Stimulated activated CD8-positive, alpha-beta memory T cell treated with anti-CD3 and anti-CD28 coated beads, Interleukin-4, amount 100 ng/mL, for 4 hours (primary cell): ENCODE measurements around the gene INTS11.

Experiments
- DNase-seq, 2 donors: peaks; one replicate each; pipeline ENCODE4 v3.0.0-alpha.2; 2020; ENCODE audit warnings: low read depth in 2 of 2, low spot score in 1 of 2

INTS11 gene

DNA sequence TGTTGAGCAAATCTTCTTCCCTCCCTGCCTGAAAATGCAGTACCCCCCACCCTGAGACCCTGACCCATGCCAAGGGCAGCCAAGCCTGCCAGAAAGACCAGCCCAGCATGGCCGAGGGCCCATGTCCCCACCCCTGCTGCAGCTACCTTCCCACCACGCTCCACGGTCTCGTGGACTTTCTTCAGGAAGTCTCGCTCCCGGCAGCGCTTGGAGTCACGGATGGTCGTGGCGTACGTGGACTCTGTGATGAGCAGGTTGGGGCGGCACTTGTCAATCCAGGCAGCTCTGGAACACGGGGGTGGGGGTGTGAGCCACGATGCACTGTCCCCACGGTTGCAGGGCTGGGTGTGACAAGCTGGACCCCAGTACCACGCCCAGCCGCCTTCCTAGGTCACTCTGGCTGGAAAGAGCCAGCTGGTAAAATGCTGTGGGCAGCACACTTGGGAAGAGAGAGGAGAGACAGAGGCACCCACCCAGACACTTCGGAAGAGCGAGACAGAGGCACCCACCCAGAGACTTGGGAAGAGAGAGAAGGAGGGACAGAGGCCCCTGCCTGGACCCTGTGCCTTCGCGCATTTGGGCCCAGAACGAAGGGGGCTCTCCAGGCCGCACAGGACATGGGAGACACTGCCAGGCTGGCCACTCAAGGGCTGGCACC is 9.7 kb downstream of the INTS11 start:
- DNase-seq: no peak

DNA sequence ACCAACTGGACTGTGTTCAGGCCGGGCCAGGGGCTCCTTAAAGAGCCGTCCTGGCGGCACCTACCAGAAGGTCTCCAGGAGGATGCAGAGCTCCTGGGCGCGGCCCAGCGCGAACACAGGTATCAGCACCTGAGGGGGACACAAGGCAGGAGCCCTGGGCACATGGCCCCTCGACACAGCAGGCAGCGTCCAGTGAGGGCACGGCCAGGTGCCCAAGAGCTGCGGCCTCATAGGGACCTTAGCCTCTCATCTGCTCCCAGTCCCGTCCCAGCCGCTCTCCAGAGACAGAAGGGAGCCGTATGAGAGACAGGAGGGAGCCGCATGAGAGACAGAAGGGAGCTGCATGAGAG is 10.2 kb downstream of the INTS11 start:
- DNase-seq: no peak

DNA sequence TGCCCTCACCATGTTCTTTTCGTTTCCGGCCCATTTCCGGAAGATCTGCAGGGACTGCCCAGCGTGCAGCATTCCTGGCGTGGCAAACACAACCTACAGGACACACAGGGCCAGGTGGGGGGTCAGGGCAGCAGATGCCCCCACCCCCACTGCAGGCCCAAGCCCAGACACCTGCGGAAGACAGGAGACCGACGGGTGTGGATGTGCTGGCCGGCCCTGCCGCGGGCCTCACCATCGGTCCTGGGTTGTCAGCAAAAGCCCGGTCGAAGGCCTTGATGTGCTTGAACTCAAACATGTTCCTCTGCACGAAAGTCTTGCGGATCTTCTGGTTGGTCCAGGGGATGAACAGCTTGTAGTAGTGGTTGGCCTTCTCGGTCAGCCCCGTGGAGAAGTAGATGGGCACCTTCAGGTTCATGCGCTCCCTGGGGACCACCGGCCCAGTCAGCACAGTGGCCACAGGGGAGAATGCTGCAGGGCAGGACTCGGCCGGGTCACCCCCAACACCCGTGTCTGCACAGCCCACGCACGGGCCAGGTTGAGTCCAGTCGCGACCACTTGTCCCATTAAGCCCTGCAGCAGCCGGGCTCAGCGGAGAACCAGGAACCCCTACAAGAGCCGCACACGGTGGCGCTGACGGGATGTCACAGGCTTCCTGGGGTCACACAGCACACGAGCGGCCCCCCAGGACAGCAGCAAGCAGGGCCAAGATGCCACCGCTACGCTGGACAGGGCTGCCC is 10.8 kb downstream of the INTS11 start:
- no peak for DNase-seq

DNA sequence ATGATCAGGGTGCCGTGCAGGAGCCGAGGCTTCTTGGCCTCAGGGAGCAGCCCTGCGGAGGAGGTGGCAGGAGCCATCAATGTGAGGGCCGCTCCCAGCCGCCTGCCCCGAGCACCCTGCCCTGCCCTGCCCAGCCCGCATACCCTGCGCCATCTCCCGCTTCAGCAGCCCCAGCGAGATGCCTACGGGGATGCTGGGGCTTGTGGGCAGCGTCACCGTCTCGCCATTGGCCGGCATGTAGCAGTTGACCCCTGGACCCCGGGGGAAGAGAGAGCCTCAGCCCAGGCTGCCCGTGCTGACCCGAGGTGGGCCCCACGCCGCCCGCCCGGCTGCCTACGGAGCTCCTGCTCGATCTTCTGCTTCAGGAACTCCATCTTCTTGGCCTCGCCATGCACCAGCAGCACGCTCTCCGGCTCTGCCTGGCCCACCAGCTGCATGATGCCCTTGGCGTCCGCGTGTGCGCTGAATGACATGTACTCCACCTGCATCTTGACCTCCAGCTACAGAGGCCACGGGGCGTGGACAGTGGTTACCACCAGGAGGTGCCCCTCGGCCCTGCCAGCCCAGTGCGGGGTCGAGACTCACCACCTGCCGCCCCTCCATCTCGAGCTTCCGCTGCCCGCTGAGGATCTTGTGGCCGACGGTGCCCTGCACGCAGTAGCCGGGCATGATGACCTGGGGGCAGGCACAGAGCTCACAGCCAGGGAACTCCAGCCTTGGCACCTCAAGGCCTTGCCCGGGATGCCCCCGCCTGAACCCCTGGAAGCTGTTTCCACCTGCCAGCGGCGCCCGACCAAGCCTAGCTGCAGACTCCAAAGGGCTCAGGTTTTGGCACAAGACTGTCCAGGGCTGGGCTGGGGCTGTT is 11.8 kb downstream of the INTS11 start:
- DNase-seq: no peak

DNA sequence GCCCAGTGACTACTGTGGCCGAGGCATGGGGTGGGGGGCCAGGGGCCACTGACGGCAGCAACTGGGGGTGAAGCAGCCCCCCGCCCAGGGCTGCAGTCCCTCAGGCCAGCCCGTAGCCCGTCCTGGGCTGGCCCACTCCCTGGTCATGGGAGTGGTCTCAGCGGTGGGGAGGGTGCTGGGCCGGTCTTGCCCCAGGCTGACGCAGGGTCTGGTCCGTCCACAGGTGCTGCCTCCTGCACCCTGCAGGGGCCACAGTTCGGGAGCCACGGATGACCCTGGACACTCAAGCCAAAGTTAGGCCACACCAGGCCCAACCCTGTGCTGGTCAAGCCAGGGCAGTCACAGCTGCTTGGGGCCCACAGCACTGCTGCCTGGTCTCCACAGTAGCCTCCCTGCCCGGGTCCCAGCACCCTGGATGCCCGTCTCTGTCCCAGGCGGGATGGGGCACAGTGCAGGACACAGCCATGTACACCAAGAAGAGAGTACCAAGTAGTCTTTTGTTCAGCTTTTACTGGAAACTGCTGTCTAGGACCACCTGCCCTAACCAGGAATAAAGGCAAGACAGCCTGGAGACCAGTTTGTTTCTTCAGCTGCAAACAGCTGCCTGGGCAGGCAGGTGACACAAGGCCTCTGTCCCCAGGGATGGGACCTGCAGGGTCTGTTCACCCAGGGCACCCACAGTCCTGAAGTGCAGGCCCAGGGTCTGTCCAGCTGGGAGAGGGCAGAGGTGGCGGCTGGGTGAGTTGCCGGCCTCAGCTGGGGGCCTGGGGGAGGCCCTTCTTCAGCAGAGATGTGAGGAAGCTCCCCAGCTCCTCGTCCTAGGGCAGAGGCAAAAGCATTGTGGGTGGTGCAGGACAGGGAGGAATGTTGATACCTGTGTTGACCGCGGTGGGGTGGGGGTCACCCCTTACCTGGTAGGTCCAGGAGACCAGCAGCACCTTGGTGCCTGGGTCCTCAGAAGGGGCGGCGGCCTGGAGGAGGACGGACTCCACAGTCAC is 13.1 kb downstream of the INTS11 start:
- no peak for DNase-seq

DNA sequence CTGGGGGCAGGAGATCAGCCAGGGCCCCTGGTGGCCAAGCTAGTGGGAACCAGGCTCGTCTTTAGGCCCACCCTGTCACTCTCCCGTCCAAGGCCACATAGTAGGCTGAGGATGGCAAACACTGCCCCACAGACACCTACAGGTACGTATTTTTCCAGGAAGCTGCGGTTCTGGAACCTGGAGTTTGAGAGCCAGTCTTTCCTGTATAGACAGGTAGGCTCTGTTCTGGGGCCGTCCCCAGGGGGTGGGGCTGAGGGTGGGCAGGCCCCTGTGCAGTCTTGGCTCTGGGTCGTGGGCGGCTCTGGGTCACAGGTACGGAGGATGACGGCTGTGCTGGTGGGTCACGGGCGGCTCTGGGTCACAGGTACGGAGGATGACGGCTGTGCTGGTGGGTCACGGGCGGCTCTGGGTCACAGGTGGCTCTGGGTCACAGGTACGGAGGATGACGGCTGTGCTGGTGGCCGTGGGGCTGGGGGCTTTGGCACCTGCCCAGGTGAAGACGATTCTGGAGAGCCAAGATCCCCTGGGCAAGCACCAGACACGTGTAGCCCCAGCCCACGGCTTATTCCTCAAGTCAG is 13.9 kb downstream of the INTS11 start:
- no peak for DNase-seq

DNA sequence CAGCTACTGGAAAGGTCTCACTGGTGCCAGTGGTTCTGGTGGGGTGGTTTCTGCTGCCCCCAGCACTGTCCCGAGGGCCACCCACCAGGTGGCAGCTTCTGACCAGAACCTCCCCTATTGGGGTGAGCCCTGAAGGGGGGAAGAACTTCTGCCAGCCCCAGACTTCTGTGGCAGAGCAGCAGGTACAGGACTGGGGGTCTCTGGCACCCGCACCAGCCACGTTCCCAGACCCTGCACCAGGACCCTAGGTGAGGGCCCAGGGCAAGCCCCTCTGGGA is 14.4 kb downstream of the INTS11 start:
- DNase-seq: no peak

DNA sequence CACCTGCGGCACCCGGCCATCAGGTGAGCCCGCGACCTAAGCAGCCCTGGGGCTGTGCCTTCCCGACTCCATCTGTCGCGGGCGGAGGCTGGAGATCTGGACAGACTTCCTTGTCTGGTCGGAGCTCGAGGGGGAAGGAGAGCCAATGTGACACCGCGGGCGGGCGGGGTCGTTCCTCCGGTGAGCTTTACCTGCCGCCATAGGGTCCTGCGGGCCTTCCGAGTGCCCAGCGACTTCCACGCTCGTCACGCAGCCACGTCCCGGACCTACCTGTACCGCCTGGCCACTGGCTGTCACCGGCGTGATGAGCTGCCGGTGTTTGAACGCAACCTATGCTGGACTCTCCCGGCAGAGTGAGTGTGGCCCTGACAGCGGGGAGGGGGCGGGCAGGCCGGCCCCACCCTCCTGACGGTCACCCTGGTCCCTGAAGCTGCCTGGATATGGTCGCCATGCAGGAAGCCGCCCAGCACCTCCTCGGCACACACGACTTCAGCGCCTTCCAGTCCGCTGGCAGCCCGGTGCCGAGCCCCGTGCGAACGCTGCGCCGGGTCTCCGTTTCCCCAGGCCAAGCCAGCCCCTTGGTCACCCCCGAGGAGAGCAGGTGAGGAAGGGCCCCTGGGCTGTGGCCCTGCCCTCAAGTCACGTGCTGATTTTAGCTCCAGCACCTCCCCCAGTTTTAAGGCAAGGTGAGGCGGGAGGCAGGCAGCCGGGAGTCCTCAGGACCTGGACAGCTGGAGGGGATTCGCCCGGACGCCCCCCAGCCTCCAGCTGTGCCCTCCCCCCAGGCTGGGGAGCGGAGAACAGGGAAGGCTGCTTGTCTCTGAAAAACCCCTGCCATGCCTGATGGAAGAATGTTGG is 15.0 kb downstream of the INTS11 start:
- DNase-seq: no peak

DNA sequence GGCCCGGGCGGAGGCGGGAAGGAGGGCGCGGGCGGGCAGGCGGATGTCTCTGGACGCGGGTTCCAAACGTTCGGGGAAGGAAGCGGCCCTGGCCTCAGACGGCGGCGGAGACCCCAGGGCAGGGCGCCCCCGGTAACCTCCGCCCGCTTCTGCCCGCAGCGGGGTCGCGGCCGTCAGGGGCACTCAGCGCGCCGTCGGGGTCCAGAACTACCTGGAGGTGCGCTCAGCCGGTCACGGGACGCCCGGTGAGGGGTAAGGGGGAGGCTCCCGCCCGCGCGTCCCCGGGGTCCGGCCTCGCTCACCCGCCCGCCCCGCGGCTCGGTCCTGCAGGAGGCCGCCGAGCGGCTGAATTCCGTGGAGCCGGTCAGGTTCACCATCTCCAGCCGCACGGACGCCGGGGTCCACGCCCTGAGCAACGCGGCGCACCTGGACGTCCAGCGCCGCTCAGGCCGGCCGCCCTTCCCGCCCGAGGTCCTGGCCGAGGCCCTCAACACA is 15.7 kb downstream of the INTS11 start:
- no peak for DNase-seq

DNA sequence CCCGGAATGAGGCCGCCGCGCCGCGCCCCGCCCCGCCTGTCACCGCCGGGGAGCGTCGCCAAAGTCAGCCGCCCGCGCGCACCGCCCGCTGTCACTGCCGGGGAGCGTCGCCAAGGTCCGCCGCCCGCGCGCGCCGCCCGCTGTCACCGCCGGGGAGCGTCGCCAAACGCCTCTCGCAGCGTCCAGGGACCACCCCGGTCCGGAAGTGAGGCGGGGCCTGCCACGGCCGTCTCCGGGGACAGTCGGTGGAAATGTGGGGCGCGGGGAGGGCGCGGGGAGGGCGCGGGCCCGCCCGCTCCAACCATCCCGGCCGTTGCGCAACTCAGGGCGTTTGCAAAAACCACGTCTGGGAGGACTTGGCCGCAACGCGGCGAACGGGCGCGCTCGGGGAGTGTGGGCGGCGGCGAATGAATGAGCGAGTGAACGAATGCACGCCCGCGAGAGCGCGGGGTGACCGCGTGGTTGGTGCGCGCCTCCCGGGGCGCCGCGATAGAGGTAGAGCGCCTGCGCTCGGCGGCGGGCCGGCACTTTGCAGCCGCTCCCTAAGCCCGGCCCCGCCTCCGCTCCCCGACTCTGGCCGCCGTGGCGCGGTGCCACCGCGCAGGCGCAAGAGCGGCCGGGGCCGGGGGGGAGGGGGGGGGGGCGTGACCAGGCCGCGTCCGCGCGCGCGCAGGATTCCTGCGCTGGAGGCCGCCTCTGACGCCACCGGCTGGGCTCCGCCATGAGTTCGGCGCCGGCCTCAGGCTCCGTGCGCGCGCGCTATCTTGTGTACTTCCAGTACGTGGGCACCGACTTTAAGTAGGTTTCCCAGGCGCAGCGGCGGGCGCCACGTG is 16.3 kb downstream of the INTS11 start, which contains the start of the genes ACAP3 and PUSL1:
Gene ACAP3, minus strand, starts transcription at position 8 of the 833 bp plus-strand sequence. CDS start 115 bp downstream, outside the sequence.
Gene PUSL1, plus strand, starts transcription at position 675 of the 833 bp plus-strand sequence. Its CDS starts 47 bp downstream, at position 722.
- DNase-seq: peak; percentile 53 to 73

DNA sequence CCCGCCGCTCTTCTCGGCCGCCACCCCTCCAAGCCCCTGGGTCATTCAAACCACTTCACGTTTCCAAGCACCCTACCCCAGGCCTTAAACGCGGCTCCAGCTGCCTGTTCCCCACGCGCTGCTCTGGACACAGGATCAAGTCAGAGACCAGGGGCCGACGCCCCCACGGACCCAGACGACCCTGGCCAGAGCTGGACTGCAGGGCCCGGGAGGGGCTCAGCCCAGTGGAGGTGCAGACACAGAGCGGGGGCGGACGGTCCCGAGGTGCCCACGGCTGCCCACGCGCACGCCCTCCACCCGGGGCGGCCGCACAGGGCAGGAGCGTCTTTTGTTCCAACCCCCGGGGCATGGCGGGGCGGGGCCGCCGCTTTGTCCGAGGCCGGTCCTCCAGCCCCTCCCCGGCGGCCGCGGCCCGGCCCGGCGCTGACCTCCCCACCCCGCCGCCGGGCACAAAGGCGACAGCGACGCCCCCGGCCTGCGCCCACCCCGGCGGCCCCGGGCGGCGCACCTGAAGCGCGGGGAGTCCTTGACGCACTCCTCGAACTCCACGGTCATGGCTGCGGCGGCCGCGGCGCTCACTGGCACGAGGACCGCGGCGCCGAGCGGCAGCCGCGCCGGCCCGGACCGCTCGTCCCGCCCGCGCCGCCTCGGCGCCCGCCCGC is 17.1 kb downstream of the INTS11 start:
- no peak for DNase-seq

DNA sequence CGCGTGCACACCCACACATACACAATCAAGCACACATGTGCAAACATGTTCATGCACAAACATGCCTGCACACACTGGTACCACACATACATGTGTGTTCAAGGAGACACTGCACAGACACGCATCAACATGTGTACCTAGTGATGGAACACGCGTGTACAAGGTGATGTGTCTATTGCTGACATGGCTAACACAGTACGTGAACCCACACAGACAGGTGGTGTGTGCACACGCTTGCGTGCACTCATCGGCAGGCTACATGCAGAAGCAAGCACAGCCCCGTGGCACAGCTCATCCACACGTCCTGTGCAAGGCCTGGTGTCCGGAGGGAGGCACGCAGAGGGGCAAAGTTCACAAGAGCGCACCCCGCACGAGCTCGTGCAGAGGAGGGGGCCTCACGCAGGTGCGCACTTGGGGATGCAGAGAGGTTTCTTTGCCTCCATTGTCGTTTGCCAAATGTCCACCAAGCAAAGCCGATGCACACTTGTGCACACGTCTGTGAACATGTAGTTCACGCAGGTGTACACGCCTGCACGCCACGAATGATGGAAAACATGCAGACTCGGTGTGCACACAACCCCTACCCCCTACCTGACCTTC is 17.7 kb downstream of the INTS11 start:
- no peak for DNase-seq

DNA sequence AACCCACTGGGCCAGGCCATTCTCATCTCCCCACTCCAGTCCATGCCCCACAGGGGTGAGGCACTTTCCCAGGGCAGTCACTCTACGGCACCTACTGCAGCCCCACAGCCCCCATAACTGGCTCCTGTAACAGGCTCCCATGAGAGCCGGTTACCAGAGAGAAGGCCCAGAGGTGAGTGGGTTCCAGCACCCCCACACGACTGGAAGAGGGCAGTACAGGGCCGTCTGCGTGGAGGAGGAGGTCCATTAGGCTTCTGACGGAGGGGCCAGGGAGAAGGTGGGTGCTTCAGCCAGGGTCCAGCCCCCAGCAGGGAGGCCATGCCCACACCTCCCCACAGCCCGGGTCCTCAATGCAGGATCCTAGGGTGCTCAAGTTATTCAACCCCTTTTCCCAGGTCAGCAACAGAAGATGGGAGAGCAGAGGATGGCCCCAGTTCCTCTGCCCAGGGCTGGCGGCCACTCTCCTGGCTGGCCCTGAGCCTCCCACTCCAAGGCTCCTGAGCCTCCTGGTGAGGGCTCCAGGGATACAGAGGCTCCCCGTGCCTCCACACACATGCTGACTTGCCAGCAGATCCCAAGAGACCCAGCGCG is 18.3 kb downstream of the INTS11 start:
- no peak for DNase-seq

DNA sequence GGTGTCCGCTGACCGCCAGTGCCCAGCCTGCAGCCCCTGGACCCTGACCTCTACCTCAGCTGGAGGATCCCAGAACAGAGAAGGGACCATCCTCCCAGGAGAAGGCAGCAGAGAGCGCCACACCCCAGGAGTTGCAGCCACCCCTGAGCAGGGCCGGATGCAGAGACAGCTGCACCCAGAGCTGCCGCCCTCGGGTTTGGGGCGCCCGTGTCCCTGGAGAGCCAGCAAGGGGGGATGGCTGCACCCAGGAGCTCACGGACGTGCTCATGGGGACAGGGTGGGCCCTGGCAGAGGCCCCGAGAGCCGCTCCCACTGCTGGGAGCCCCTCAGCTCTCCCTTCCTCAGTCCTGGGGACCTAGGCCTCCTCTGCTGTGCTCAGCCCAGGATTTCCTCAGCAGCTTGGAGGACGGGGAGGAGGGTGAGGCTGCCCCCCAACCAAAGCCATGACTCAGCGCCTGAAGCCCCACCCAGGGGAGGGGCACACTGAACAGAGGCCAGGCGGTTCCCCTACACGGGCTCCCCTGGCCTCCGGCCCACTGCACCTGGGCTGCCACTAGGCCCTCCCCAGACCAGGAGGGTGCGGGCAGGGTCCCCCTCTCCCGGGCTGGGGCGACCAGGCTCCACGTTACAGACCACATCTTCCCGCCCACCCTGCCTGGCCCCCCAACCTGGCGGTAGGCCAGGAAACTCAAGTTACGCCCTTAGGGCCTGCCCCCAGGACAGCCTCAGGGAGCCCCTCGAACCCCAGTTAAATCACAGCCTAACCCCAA is 19.0 kb downstream of the INTS11 start:
- DNase-seq: peak; percentile 51 to 67

DNA sequence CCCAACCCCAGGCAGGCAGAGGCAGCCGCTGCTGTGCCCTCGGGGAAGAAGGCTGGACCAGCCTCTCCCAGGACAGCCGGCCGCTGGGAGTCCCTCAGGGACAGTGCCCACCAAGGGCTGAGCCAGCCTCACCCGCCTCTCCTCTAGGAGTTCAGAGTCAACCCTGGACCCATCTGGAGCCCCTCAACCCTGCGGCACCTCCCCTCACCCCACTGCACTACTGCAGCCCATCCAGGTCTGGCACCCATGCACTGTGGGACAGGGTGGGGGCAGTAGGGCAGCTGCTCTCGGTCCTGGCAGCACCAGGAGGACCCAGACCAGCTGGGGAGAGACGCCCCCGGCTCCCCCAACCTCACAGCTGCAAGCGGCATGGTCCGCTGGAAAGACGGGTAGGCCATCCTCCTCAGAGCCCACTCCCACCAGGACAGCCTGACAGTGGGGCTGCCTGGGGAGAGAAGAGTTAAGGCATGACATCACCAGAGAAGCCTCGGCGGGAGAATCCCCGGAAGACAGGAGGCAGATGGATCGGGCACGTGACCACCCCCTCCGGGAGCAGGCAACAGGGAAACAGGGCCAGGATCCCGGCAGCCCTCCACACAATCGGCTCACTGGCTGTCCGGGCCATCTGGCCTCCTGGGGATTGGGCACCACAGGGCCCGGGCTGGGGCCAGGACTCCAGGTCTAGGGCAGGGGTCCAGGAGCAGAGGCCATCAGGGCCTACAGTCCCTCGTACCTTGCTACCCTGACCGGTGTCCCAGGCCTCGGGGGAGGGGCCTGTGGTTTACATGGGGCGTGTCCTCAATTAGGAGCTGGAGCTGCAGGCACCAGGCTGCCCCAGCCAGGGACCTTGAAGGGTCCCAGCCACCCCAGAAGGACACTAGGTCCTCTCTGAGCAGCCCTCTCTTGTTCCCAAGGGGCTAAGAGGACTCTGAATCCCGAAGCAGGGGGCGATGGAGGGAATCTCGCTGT is 19.8 kb downstream of the INTS11 start:
- DNase-seq: no peak
